Endodermal cell (in vitro differentiated cells): ENCODE results near the gene CACNA1D. TPM values are rescaled to one million over a fixed set of nuclear protein-coding genes. Genes with fewer than 3 reads are reported as not detected.

Experiments used
- DNase-seq: peaks from one replicate; pipeline ENCODE4 v3.0.0-alpha.2; 2017
- H3K27ac ChIP-seq: 2 replicates; pipeline ENCODE4 v1.5.1; 2013; ENCODE audit warnings: mild to moderate bottlenecking, low read depth, low read length, moderate library complexity
- H3K27me3 ChIP-seq: 2 replicates; pipeline ENCODE4 v1.6.1; 2013; ENCODE audit warnings: mild to moderate bottlenecking, low read length, moderate library complexity; ENCODE audit not compliant: insufficient read depth, control insufficient read depth, poor library complexity, severe bottlenecking
- H3K36me3 ChIP-seq: 2 replicates; pipeline ENCODE4 v1.7.0; 2013; ENCODE audit warnings: mild to moderate bottlenecking, low read length, moderate library complexity; ENCODE audit not compliant: control insufficient read depth, insufficient read depth
- H3K4me1 ChIP-seq: one replicate; pipeline ENCODE4 v1.7.0; 2013; ENCODE audit warnings: low read length; ENCODE audit not compliant: control insufficient read depth, insufficient read depth
- H3K4me3 ChIP-seq: 2 replicates; pipeline ENCODE4 v1.5.1; 2013; ENCODE audit warnings: mild to moderate bottlenecking, low read length, moderate library complexity
- H3K9ac ChIP-seq: 2 replicates; pipeline ENCODE4 v1.6.1; 2013; ENCODE audit warnings: mild to moderate bottlenecking, low read length, moderate library complexity; ENCODE audit not compliant: poor library complexity, severe bottlenecking; ENCODE audit errors: extremely low read depth
- H3K9me3 ChIP-seq: 2 replicates; pipeline ENCODE4 v1.6.1; 2013; ENCODE audit warnings: mild to moderate bottlenecking, low read length, moderate library complexity; ENCODE audit not compliant: control insufficient read depth
- H3K27ac Mint-ChIP-seq: 2 replicates; pipeline ENCODE4 v1.8.0; 2020; ENCODE audit warnings: mixed read lengths
- H3K27me3 Mint-ChIP-seq: 2 replicates; pipeline ENCODE4 v1.8.0; 2021; ENCODE audit warnings: mild to moderate bottlenecking, mixed read lengths; ENCODE audit not compliant: insufficient read depth
- H3K36me3 Mint-ChIP-seq: 2 replicates; pipeline ENCODE4 v1.8.0; 2020; ENCODE audit warnings: low read depth, mixed read lengths
- H3K4me1 Mint-ChIP-seq: 2 replicates; pipeline ENCODE4 v1.8.0; 2020; ENCODE audit warnings: mixed read lengths
- H3K4me3 Mint-ChIP-seq: 2 replicates; pipeline ENCODE4 v1.8.0; 2020; ENCODE audit warnings: mild to moderate bottlenecking, moderate library complexity, mixed read lengths
- H3K9me3 Mint-ChIP-seq: 2 replicates; pipeline ENCODE4 v1.8.0; 2020; ENCODE audit warnings: mild to moderate bottlenecking, mixed read lengths
- WGBS, 2 experiments: methylation state at CpG; one replicate each; pipeline versions ENCODE4 v1.1.5 to v1.1.7; 2013; ENCODE audit warnings: missing lambda C conversion rate in 2 of 2, mixed read lengths in 1 of 2; ENCODE audit not compliant: insufficient coverage in 1 of 2, insufficient read length in 1 of 2; 5-methylcytosine and 5-hydroxymethylcytosine counted together
- total RNA-seq, 2 donors: library from RNA; stranded (reverse); fragmentation: NEBNext Ultra II Directional in 1 of 2; extraction: Animal tissue kit (Norgen Biotek cat#: 25700) in 1 of 2; gene quantifications; 2 replicates in 1 of 2; 3 replicates in 1 of 2; pipeline ENCODE4 v1.2.1, GENCODE V29; 2021
- TF ChIP-seq, protein P1 (sequence below): fragments of 200-600 bp; sonication (generic); conservative IDR thresholded peaks from 2 replicates; pipeline ENCODE4 v1.5.0; 2021; ENCODE audit warnings: antibody characterized with exemption, mild to moderate bottlenecking

CACNA1D gene
- total RNA-seq, 2 donors from 2014 or later = 2.2 to 3.8 TPM

DNA sequence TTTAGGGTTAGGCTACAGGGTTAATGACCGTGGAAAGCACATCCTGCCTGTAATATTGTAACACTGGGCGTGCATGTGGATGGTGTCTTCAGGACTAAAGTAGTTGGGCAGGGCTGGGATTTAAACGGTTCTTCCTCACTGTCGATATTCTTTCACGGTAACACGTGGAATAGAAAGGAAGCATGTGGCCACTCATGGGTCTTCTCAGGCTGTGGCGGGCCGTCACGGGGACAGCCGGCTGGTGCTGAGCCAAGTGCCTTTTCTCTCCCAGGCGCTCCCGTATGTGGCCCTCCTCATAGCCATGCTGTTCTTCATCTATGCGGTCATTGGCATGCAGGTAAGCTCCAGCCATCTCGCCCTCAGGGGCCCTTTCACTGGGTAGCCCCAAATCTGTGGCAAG, 278.2 kb downstream of the CACNA1D start:
- H3K4me1 Mint-ChIP-seq = peaks cover 25% of the 10 kb centered on the region
- no peak overlapping the region for H3K4me3 ChIP-seq
- H3K4me3 Mint-ChIP-seq = no peak overlapping the region
- H3K27ac ChIP-seq = no peak overlapping the region
- H3K27ac Mint-ChIP-seq = no peak overlapping the region
- H3K27me3 Mint-ChIP-seq = no peaks in the 10 kb centered on the region
- H3K36me3 ChIP-seq = no peaks in the 10 kb centered on the region
- WGBS, 2 experiments = 92 to 94% methylated on average over 10 to 14 of the region's 14 CpGs
- TF ChIP-seq, protein P1, sequence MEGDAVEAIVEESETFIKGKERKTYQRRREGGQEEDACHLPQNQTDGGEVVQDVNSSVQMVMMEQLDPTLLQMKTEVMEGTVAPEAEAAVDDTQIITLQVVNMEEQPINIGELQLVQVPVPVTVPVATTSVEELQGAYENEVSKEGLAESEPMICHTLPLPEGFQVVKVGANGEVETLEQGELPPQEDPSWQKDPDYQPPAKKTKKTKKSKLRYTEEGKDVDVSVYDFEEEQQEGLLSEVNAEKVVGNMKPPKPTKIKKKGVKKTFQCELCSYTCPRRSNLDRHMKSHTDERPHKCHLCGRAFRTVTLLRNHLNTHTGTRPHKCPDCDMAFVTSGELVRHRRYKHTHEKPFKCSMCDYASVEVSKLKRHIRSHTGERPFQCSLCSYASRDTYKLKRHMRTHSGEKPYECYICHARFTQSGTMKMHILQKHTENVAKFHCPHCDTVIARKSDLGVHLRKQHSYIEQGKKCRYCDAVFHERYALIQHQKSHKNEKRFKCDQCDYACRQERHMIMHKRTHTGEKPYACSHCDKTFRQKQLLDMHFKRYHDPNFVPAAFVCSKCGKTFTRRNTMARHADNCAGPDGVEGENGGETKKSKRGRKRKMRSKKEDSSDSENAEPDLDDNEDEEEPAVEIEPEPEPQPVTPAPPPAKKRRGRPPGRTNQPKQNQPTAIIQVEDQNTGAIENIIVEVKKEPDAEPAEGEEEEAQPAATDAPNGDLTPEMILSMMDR = no peak
- H3K9me3 ChIP-seq = no peaks in the 10 kb centered on the region
- peaks cover 5% of the 10 kb centered on the region for H3K4me1 ChIP-seq
- no peaks in the 10 kb centered on the region for H3K9me3 Mint-ChIP-seq
- H3K27me3 ChIP-seq = no peaks in the 10 kb centered on the region
- no peak overlapping the region for H3K9ac ChIP-seq
- H3K36me3 Mint-ChIP-seq = no peaks in the 10 kb centered on the region
- DNase-seq = no peak

DNA sequence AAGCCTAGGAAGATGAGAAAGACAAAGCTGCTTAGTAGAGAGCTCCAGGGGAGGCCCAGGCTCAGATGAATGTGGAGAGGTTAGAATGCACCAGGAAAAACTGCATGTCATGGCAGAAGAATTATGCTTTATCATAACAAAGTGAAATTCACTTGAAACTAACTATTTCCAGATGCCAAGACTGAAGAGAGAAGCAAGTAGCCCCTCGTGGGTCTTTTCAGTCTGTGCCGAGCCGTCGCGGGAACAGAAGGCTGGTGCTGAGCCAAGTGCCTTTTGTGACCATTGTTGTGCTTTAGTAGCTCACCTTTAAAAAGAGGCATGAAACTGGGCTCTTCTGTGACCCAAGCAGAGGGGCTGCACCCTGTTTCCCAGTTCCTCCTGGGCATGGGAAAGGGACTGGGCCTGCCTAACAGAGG, 278.6 kb downstream of the CACNA1D start:
- TF ChIP-seq, protein P1 = no peak
- Histone ChIP-seq H3K4me3 (no peak overlapping the region), H3K4me1 (peaks cover 5% of the 10 kb centered on the region), H3K27ac (no peak overlapping the region), H3K9me3 (no peaks in the 10 kb centered on the region), H3K27me3 (no peaks in the 10 kb centered on the region), H3K36me3 (no peaks in the 10 kb centered on the region), H3K9ac (no peak overlapping the region)
- H3K36me3 Mint-ChIP-seq = no peaks in the 10 kb centered on the region
- H3K27me3 Mint-ChIP-seq = no peaks in the 10 kb centered on the region
- peak; percentile 47 for DNase-seq
- H3K27ac Mint-ChIP-seq = no peak overlapping the region
- 86% methylated on average over 5 of the region's 5 CpGs for WGBS, 2 experiments
- H3K4me1 Mint-ChIP-seq = peaks cover 25% of the 10 kb centered on the region
- no peaks in the 10 kb centered on the region for H3K9me3 Mint-ChIP-seq
- no peak overlapping the region for H3K4me3 Mint-ChIP-seq

DNA sequence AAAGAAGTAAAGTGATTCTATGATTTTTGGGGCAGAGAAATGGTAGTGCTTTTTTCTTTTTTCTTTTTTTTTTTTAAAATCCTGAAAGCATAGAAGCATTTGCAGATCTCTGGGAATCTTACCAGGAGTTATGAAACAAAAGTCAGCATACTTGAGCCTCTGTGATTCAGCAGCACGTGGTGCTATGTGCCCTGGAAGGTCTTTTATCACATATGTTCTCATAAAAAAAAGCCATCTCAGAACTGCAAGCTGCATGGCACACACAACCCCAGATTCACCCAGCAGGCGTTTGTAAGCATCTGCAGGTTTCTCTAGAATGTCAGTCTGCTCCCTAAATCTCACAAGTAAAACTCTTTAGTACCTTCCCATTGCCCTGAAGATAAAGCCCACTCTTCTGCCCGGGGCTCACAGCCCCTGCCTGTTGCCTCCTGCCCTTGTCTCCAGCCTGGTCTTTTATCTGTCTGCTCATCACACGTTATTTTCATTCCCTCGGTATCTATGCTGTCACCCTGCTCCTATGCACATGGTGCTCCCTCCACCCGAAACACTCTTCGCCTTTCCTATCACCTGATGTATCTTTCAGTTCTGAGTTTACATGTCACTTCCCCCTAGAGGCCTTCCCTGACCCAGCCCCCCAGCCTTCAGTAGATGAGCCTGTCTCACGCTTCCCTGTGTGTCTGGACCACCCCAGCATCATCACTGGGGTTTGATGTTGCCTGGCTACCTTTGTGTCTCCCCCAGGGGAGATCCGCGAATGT, 279.4 kb downstream of the CACNA1D start:
- Mint-ChIP-seq H3K9me3 (no peaks in the 10 kb centered on the region), H3K27ac (no peak overlapping the region), H3K27me3 (no peaks in the 10 kb centered on the region), H3K4me3 (no peak overlapping the region), H3K36me3 (no peaks in the 10 kb centered on the region), H3K4me1 (peaks cover 21% of the 10 kb centered on the region)
- H3K4me1 ChIP-seq = peaks cover 5% of the 10 kb centered on the region
- DNase-seq = no peak
- H3K36me3 ChIP-seq = no peaks in the 10 kb centered on the region
- H3K4me3 ChIP-seq = no peak overlapping the region
- no peak overlapping the region for H3K27ac ChIP-seq
- no peaks in the 10 kb centered on the region for H3K27me3 ChIP-seq
- 81 to 97% methylated on average over 6 to 10 of the region's 10 CpGs for WGBS, 2 experiments
- no peaks in the 10 kb centered on the region for H3K9me3 ChIP-seq
- TF ChIP-seq, protein P1 = no peak
- H3K9ac ChIP-seq = no peak overlapping the region
